HG03103 (cell line): ENCODE data around the gene NEUROG1.
"Not testable (repeated sequence)": the region's sequence is repeated elsewhere in the genome, so short reads cannot be mapped to it uniquely, and the experiment has no call there.

ENCODE experiments used
- ATAC-seq: cut with Tn5 transposase; IDR thresholded peaks from one replicate; pipeline ENCODE4 v1.9.1; 2021; ENCODE audit warnings: low read depth; ENCODE audit not compliant: unreplicated experiment

Gene NEUROG1

DNA sequence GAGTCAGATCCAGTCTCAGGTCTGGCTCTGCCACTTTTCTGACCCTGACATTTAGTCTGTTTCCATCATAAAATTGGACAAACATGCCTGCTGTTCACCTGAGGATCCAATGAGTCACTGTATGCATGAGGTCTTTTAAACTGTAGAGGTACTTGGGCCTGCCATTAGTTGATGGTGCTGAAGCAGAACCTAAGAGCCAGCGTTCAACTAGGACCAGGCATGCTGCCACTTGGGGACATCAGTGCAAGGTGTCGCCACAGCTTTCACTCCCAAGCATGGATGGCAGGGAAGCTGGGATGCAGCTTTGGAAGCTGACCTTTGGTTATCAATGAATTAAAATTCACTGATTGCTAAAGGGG, 37.1 kb downstream of the NEUROG1 start:
- ATAC-seq, result no peak

DNA sequence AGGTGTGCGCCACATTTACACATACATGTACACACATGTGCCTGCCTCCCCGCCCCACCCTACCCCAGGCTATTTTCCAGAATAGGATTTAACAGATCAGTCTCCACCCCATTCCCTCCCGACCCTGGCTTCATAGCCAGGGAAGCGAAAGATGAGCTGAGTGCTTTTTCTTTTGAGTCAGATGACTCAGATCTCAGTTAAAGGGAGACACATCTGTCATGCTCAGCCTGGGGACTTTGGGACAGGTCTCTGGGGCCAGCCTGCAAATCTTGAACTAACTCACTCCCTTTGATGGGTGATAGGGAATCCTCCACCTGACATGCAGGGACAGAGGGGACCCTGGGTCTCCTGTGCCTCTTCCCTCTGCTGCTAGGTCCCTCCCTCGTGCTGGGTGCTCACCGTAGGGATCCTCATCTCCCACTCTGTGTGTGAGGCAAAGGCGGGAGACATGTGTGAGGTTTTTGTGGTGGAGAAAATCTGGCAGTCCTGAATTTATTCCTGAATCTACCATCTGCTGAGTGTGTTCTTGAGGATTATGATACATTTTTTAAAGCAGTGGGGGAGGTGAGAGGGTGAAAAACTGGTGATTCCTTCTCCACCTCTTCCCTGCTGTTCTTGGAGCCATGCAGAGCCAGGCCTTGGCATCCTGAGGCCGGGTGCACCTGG, 37.7 kb downstream of the NEUROG1 start:
- no peak for ATAC-seq

DNA sequence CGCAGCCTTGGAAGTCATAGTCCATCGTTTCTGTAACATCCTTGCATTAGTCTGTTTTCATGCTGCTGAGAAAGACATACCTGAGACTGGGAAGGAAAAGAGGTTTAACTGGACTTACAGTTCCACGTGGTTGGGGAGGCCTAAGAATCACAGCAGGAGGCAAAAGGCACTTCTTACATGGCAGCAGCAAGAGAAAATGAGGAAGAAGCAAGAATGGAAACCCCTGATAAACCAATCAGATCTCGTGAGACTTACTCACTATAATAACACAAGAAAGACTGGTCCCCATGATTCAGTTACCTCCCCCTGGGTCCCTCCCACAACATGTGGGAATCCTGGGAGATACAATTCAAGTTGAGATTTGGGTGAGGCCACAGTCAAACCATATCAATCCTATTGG, 40.2 kb downstream of the NEUROG1 start:
- ATAC-seq, result not testable (repeated sequence)

DNA sequence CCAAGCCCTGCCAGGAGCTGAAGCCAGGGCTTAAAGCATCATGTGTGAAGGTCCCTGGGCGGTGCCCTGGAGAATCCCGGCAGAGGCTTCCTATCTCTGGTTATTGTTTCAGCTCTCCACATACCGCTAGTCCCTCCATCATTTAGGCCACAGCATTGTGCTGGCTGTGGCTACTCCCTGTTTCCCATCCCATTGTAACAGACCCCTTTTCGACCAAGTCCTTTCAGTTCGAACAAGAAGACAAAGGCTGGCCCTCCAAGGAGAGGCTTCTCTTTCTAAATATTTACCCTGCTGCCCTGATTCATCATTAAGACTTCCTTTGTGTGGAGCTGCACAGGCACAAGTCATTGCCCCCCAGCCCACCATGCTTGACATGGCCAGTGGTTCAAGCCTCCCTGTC, 41.6 kb downstream of the NEUROG1 start:
- ATAC-seq, result no peak

DNA sequence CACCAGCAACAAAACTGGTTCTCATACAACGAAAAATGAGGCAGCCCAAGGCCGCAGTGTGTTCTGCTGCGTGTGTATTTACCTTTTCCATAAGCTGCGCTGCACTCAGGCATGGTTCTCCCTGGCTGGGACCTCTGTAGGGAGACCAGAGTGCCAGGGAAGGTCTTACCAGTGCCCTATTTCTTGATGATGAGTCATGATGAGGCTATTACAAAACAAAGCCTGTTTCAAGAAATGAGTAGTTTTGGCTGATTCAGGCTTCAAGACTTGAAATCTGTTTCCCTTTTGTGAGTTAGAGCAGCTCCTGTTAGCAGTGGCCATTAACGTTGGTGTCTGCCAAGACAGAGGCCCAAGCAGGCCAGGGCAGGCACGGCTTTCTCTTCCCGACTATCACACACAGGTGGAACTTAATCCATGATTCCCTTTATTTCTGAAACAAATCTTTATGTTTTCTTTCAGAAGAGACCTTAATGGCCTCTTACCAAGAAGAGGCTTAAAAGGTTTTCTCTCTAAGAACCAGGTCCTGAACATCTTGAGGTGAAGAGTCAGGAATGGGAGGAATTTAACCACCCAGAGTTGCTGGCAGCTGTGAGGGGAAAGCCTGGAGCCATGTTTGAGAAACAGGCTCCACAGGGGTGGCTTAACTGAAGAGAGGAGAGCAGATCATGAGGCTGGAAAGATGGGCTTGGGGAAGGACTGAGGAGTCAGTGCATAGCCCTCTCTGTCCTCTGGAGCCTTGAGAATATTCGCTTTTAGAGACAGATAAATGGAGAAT, 42.2 kb downstream of the NEUROG1 start:
- ATAC-seq, result no peak

DNA sequence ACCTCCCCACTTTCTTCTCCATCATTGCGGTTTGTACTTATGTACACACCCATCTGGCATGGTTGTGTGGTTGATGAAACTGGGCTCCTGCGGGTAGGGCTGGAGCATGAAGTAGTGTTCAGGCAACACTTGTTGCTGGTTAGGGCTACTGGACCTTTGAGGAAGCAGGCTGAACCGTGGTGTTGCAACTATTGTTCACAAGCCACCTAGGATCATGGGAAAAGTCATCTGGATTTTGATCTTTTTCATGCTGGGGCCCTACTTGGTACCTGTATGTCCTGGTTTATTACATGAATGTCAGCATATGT, 43.5 kb downstream of the NEUROG1 start:
- ATAC-seq, result no peak

DNA sequence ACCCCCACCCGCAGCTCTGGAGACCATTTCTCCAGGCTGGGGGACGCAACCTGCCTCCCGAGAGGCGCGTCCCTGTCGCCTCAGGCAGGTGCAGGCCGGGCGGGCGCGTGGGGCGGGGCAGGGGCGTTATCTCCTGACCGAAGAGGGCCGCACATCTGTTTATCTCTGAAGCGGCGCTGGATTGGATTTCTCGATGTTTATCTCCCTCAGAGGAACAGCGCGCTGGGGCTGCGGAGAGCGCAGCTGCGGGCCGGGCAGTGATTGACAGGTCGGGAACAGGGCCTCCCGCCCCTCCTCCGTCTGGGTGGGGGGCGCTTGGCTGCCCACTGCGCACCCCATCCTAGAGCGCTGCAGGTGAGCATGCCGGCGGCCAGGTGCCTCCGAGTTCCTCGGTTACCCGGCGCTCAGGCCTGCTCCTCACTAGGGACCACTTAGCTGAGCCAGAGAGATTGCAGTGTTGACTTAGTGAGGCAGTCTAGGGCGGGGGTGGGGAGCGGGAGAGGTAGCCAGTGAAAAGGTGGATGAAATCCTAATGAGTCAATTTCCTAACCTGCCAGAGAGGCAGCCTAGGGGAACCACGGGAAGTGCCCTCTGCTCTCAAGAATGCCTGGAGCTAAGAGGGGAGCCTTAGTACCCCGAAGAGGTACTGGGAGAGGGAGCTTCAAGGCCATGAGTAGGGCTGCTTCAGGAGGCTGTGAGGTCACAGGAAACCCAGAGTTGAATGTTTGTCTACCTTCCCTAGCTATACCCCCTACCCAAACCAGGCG, 44.0 kb downstream of the NEUROG1 start:
- ATAC-seq, result no peak

DNA sequence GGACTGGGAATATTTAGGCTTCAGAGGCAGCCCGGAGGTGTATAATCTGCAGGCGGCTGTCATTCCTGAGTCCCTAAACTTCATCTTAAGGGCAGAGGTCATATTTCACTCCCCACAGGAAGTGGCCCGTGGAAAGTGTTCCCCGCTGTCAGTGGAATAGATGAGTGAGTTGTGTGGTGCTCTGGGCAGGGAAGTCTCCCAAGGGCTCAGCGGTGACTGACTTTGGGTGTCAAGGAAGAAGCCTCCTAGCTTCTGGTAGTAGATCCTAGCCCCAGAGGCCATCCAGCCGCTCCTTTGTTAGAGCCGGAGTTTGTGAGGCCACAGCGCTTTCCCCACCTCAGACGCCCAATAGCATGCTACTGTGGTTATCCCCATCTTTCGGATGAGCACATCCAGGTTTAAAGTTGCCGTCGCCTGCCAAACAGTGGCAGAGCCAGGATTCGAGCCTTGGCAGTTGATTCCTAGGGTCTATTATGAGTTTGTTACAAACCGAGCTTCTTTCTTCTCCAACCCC, 44.7 kb downstream of the NEUROG1 start:
- ATAC-seq, result no peak

DNA sequence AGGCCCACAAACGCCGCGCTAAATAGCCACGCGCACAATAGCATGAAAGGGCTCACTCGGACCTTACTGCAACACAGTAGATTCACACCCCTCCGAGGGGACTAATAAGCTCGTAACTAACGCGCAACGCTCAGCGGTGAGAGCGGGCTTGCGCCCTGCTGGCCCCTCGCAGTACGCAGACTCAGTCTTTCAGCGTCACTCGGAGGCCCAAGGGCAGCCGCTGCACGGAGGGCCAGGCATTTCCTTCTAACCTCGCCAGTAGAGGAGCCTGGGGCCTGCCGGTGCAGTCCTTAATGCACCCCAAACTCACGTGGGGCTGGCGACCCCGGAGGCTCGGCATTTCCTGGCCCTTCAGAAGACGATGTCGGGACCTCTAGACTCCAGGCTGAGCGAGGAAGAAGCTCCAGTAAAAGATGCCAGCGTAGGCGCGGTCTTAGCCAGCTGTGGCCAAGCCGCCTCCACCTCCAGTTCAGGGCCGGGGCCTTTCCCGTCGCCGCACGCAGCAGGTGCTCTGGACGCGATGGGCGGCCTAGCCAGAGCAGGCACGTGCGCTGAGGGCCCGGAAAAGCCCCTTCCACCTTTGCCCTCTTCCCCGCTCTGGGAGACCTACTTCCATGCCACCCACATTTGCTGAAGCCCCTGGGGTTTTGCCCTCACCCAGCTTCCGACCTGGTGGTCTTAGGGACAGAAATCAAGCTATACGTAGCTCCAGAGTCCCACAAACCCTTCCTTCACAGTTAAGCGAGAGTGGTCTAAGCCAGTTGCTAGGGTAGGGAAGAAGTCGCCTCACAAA, 45.3 kb downstream of the NEUROG1 start:
- ATAC-seq, result no peak

DNA sequence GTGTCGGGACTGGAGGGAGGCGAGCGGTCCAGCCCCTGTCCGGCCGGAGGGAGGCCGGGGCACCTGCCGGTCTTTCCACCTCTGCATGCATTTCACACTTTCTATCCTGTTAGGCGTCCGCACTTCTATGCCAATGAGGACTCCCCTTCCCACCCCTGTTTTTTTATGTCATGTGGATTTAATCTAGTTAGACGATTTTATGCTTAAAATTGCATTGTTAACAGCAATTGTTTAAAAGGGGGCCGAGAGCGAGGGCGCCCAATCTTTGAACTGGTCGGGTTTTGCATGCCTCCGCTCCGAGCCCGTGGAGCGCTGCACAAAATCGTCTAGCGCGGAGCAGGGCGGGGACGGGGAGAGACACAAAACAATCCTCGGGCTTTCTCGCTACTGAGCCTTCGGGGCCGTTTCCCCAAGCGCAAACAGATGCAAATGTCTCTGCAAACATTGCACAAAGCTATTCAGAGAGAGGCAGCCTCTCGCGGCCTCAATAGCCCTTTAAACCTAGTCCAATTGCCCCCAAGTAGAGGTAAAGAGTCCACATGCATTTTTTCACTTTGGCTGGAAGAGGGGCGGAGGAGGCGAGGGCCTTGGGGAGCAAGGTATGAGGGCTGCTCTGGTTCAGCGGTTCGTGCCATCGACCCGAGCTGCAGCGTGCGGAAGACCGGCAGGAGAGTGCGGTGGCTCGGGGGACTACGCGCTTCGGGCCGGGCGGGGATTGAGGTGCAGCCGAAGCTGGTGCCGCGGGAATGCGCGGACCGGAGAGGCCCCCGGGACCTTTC, 46.1 kb downstream of the NEUROG1 start:
- no peak for ATAC-seq

DNA sequence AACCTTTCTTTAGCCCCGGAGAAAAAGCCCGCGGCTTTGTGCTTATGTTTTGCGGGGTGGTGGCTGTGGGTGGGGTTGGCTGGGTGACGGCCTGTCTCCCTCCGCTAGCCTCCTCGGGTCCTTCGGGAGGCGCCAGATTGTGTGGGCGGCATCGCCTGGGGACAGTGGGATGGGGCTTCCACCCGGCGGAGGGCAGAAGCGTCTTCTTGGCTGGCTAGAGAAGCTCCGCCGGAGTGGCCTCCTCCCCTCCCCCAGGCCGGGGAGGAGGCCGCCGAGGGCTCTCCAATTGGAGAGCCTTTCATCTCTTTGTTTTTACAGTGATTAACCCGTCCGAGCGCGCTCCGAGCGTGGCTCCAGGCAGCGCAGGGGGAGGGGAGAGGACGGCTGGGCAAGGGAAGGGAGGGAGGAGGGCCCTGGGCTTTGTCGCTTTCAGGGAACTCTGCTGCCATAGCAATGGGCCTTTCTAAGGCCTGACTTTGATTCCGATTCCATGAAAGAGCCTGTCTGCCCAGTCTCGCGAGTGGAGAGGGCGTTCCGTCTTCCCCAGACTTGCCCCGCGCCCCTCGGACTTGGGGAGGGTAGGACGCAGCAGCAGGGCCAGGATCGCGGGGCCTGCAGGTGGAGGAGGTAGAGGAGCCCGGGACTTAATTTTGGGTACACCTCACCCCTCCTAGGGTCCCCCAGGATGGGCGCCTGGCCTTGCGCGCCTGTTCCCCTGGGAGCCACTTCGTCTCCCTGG, 46.9 kb downstream of the NEUROG1 start:
- no peak for ATAC-seq

DNA sequence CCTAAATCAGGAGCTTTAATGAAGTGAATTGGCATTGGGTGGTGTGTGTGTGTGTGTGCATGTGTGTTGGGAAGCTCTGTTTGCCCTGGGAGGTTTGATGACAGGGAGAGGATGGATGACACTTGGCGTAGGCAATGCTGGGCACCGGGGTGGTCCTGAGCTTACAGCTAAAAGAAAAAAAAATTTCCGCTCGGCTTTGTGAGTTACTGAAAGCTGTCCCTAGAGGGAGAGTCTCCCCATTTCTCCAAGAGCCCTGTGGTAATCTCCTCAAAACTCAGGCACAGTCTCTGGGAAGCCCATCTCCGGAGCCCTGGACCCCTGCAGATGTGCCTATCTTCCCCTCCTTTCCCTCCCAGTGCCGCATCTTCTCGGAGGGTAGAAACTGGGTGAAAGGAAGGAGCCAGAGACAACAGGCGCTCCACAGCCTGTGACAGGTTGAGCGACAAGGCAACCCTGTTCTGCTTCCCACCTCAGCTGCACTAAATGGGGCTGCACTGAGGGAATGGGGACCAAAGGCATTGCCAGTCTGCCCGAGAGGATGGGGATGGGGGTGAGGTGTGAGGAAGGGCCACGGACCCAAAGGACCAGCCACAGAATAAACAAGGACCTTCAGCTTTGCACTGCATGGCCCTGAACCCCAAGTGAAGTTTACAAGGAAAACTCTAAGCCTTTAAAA, 47.8 kb downstream of the NEUROG1 start:
- ATAC-seq, result no peak

DNA sequence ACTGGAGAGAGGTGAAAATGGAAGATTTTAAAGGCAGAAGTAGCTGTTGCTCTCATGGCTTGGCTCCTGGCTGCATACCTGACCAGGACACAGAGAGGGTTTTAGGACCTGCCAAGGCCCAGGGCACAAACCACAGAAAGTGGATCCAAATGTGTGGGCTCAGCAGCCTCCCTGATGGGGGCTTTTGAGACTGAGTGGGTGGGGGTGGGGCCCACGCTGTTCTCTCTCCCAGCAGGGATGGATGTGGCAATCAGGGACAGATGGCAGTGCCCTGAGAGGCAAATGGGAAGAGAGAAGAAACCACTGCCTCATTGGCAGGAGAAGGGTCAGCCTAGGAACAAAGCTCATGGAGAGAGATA, 48.7 kb downstream of the NEUROG1 start:
- ATAC-seq, result no peak

DNA sequence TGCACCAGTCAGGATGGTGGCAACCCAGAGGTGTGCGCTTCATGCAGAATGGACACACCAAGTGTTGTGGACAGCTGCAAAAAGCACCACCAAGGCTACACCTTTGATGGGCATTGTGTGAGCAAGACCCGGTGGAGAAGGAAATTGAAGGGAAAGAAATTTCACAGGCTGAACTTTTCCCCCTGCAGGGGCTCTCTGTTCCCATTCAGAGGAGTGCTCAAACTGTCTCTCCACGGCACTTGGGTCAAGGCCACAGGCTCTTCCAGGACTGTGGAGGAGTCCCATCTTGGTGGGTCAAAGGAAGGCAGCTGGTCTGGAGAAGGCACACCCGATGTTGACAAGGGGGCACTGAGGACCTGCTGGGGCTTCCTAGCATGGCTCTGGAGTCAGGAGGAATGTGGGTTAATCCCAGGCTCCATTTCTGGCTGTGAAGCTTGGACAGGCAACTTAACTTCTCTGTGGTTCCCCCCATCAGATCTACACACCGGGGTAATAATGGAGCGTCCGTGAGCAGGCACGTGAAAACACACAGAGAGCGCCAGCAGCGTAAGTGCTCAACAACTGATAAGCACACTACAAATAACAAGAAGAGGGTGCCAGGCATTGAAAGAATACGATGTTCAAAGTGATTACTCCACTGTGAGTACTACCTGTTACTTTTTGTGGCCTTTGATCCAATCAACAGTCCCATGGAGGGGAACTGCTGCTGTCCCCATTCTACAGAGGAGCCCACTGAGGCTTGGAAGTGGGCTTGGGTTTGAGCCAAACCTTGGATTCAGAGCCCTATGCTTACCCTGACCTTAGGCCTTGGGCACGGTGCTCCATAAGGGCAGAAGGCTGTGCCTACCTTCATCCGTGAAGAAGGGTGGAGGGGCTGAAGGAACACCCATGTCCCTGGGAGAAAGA, 49.4 kb downstream of the NEUROG1 start:
- no peak for ATAC-seq

DNA sequence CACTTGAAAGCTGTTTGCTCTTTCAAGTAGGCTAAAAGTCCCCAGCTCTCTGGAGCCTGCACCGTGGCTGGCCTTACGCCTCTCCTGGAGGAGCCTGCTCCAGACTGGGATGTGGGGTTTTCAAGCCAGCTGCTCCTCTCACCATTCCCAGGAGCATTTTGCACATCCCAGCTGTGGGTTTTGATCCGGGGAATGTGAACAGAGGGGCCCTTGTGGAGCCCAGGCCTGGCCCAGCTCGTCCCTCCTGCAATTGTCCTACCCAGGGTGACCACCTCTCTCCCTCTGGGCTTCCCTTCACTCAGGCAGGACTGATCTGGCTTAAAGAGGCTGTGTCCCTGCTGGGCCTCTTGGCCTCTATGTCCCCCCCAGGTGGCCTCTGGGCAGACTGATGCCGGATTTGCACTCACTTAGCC, 51.1 kb downstream of the NEUROG1 start:
- ATAC-seq, result no peak
